Bone marrow (tissue), 2 donors: Measurements from ENCODE around the gene TBC1D9.
A peak's percentile ranks its signal among the peaks of the same experiment; 100 is the strongest.
"Not testable (repeated sequence)": the region's sequence is repeated elsewhere in the genome, so short reads cannot be mapped to it uniquely, and the experiment has no call there.

Source experiments
- DNase-seq, 2 donors: peaks; one replicate each; lab custom pipeline; 2025; lab: John Stamatoyannopoulos, UW

TBC1D9 gene

GRCh38 chr4:140756319-140757231, at the start of gene TBC1D9:
Gene TBC1D9, minus strand, starts transcription at chr4:140756385. Its CDS starts 340 bp downstream, at chr4:140756045.
- DNase-seq = peak in 1 of 2 donors; percentile 65

GRCh38 chr4:140805293-140805692, 49.1 kb upstream of the TBC1D9 start:
- DNase-seq = no peak

GRCh38 chr4:140802591-140802990, 46.4 kb upstream of the TBC1D9 start:
- no peak for DNase-seq

- no peak for DNase-seq
Measured at GRCh38 chr4:140800666-140801065, 44.5 kb upstream of the TBC1D9 start.

DNA sequence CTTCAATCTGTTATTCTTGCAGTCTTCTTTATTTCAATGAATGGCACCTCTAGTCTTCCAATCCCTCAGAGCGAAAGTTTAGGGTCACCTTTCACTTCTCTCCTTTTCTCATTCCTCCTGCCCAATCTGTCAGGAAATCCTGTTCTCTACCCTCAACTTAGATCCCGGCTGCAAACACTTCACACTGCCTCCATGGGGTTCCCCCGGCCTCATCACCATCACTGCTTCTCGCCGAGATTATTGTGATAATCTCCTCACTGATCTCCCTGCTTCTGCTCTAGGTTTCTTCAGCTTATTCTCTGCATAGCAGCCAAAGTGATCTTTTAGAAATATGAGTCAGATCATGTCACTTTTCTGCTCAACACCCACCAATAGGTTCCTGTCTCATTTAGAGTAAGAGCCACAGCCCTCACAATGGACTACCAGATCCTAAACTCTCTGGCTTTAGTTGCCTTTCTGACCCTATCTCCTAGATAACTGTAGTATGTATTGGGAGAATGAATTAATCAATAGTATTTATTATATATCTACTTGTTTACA, 43.6 kb upstream of the TBC1D9 start:
- DNase-seq = no peak

- no peak for DNase-seq
Measured at GRCh38 chr4:140793291-140793690, 37.1 kb upstream of the TBC1D9 start.

DNA sequence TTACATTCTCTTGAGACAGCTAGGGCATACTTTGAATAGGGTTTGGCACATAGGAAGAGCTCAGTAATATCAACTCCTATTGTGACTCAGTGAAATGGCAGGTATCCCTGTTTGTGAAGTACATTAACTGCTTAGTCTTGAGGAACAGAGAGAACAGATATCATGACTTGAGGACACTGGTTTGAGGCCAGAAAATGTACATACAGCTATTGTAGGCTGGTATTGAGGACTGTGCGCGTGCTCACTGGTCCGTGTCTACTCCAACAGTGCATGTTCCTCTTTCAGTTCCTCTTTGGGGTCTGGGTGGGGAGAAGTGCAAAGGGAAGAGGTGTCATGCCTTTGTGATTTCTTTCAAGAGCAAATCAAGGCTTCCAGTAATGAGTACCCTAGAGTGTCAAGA, 34.6 kb upstream of the TBC1D9 start:
- DNase-seq = peak in 1 of 2 donors; percentile 30

GRCh38 chr4:140790171-140790570, 34.0 kb upstream of the TBC1D9 start:
- no peak for DNase-seq

DNA sequence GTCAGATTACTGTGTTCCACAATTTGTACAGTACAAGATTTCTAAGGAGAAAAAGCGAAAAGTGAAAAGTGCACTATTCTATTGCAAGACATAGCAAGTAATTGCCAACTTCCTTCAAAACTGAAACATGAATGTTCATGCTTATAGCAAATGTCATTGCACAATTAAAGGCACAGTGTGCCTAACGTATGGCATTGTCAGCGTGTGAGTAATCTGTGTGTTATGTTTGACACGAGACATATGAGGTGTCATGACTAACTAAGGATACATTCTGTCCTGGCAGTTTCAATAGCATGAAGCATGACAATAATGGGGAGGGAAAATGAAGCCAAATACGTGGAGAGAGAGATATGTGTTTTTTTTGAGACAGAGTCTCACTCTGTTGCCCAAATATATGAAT, 33.6 kb upstream of the TBC1D9 start:
- DNase-seq = no peak

GRCh38 chr4:140782787-140783186, 26.6 kb upstream of the TBC1D9 start:
- not testable (repeated sequence) for DNase-seq

DNA sequence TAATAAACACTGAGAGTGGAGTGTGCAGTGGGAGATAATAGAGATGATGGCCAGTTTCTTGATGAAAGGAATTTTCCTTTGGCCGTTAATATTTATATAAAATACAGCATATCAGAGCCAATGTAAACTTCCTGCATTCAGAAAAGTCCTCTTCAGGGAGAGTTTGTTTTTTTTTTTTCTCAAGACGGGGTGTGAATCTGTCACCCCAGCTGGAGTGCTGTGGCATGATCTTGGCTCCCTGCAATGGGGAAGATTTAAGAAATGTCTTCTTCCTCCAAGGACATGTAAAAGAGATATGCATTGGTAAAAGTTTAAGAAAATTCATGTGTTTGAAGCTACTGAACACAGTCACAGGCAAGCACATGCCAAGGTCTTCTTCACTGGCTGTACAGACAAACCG, 25.4 kb upstream of the TBC1D9 start:
- no peak for DNase-seq

GRCh38 chr4:140777894-140778293, 21.7 kb upstream of the TBC1D9 start:
- DNase-seq = no peak

DNA sequence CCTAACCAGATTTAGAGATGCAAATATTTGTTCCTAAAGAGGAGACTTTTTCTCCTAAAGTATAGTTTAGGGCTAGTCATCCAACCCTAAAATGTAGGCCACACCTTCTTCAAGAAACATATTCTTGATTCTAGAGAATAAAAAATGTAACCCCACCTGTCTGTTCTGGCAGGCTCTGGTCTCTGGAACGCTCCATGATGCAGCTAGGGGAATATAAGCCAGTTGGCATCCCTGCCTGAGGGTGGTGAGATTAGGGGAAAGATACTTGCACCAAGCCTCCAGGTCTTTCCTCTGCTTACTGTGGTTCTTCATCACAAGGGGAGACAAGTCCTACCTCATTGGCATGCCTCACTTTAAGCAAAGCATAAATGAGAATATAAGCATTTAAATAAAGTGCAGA, 21.2 kb upstream of the TBC1D9 start:
- DNase-seq = no peak

GRCh38 chr4:140776556-140776955, 20.4 kb upstream of the TBC1D9 start:
- DNase-seq = no peak

- DNase-seq = no peak
Measured at GRCh38 chr4:140774956-140775355, 18.8 kb upstream of the TBC1D9 start.

DNA sequence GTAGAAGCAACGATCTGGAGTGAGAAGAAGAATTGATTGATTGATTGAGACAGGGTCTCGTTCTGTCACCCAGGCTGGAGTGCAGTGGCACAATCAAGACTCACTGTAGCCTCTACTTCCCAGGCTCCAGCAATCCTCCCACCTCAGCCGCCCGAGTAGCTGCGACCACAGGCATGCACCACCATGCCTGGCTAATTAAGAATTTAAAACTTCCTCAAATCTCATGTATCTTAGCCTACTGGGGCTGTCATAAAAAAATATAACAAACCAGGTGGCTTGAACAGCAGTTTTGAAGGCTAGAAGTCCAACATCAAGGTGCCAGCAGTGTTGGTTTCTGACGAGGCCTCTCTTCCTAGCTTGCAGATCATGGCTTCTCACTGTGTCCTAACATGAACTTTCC, 18.3 kb upstream of the TBC1D9 start:
- no peak for DNase-seq

DNA sequence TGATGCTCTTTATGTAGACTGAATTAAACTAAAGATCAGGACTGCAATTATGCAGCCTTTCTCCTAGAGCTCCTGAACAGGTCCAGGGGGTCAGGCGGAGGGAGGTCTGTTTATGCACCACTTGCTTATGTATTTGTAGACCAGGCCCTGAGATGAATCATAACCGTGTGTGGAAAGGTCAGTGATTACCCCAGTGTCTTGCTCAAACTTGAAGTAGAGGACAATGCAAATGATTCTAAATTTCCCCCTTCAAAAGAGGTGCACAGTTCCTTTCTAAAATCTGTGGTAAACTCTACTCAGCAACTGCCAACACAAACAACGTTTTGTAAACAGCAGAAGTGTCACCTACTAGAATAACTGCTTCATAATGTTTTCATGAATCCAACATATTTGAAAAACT, 13.0 kb upstream of the TBC1D9 start:
- DNase-seq = no peak

DNA sequence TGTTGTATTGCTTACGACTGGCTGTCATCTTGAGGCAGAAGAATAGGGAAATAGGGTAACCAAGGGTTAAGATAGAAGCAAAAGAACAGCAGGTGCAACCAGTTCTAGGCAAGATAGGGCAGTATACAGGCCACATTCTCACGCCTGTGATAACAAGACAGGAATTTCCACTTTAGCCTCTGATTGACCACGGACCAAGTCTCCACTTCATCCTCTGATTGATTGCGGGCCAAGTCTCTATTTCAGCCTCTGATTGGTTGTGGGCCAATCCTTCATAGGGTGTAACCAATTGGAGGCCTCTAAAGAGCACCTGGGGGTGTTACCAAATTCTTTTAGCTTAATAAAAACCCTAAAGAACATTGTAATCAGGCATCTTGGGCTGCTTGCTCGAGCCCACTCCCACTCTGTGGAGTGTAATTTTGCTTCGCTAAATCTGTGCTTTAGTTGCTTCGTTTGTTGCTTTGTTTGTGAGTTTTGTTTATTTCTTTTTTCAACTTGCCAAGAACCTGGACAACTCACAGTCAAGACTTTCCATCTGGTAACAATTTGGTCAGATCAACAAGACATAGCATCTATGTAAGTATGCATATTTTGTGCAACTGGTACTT, 8.7 kb upstream of the TBC1D9 start:
- DNase-seq = no peak

DNA sequence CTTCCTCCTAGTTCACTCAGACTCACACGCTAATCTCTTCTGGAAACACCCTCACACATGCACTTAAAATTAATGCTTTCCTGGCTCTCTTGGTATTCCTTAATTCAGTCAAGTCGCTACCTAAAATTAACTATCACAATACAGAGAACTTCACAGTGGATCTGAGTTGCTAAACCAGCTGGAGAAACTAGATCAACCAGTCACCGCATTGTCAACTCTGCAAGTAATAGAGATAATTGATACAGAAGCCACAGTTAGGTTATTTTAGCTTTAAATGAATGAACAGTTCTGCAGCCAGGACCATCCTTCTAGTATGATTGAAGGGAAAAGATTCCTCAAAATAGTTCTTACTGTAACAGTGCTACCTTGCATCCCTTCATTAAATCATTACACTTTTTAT, 6.0 kb upstream of the TBC1D9 start:
- no peak for DNase-seq

DNA sequence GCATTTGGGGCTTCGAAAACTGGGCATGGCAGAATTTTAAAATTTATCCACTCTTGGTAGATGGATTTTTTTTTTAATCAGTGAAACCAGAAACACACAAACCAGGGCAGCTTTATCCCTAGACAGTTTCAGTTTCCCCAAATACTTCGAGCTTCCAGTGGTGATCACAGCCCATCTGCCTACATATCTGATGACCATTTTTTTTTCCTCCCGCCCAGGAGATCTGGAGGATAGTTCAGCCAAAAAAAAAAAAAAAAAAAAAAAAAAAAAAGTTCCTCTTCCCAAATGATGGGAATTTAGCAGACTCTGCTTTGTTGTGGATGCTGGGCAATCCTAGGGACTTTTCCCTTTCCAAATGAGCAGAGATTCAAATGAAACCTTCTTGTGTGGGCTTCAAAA, 1.0 kb upstream of the TBC1D9 start:
- DNase-seq = no peak

DNA sequence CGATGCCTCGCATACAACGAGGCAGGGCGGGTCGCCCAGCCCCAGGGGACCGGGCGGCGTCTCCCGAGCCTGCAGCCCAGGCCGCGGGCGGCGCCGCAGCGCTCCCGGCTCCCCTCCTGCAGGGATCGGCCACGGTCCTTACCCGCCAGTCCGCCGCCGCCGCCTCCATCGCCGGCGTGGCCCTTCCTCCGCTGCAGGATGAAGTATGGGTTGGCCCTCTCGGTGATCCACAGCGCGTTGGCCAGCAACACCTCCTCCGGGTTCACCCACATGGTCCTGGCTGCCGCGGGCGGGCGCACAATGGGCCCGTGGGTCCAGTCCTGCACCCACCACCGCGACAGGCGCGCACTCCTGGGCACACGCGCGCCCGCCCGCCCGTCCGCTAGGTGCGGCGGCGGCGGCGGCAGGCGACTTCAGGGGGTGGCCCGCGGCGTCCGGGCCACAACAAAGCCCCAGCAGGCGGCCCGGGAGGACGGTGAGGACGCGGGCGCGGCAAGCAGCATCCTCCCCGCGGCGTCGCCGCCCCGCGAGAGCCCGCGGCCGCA, 339 bp downstream of the TBC1D9 start:
- peak in 1 of 2 donors; percentile 40 for DNase-seq

- DNase-seq = no peak
Measured at GRCh38 chr4:140754918-140755773, 1.0 kb downstream of the TBC1D9 start.
